HCT116 (cell line): ENCODE results near the gene RYR3. TPM values are rescaled to one million over a fixed set of nuclear protein-coding genes. Genes with fewer than 3 reads are reported as not detected.

Experiments used
- ATAC-seq: fragments of 200-7000 bp; cut with Tn5 transposase; 2 replicates; pipeline ENCODE4 v1.9.1; 2020; ENCODE audit warnings: mild to moderate bottlenecking, moderate library complexity
- BruUV-seq: library from RNA; stranded (reverse); fragments of 400-500 nt; replicated peaks from 2 replicates; lab custom pipeline; 2021; lab: Mats Ljungman, UMichigan
- CTCF ChIA-PET: fragments of 300-600 bp; sonication (Branson Sonifier 250); formaldehyde crosslinking; loops from one replicate; lab custom pipeline; 2021; ENCODE audit warnings: antibody characterized with exemption; lab: Charles Lee
- POLR2A ChIA-PET: fragments of 300-600, 350-600 bp; sonication (Branson Sonifier 250); formaldehyde crosslinking; loops from one replicate; lab custom pipeline; 2021; ENCODE audit warnings: antibody characterized with exemption; lab: Charles Lee
- RAD21 ChIA-PET, 2 experiments: fragments of 300-600 bp; sonication (Branson Sonifier 250); formaldehyde crosslinking; loops; one replicate each; lab custom pipeline; 2023; ENCODE audit warnings: low total read pairs in 2 of 2; ENCODE audit not compliant: uncharacterized antibody in 2 of 2, unreplicated experiment in 2 of 2, low non-redundant PET in 1 of 2; lab: Charles Lee
- DNase-seq: peaks from one replicate; pipeline ENCODE4 v3.0.0-alpha.2; 2010; ENCODE audit warnings: low read depth, low spot score
- H2AFZ ChIP-seq: fragments of 200-600 bp; shearing (Covaris generic), sonication (generic); 2 replicates; pipeline ENCODE4 v1.6.1; 2017; ENCODE audit warnings: low read depth, mixed run types, mixed read lengths, antibody characterized with exemption, low read length; ENCODE audit not compliant: poor library complexity, severe bottlenecking
- H3K27ac ChIP-seq: 2 replicates; pipeline ENCODE4 v1.5.1; 2012; ENCODE audit warnings: low read depth, low read length
- H3K27me3 ChIP-seq: fragments of 200-600 bp; sonication (generic); 2 replicates; pipeline ENCODE4 v1.6.1; 2016; ENCODE audit warnings: mixed run types, low read length, mixed read lengths; ENCODE audit not compliant: insufficient read depth
- H3K36me3 ChIP-seq, 2 experiments: fragments of 200-500 bp in 1 of 2; fragments of 200-600 bp in 1 of 2; sonication (Bioruptor generic) in 1 of 2; sonication (generic) in 1 of 2; 2 replicates each; pipeline versions ENCODE4 v1.5.1 to v1.6.1; 2014 to 2016; ENCODE audit warnings: low read length in 2 of 2, inconsistent platforms in 1 of 2, mixed read lengths in 1 of 2, mixed run types in 1 of 2; ENCODE audit not compliant: insufficient read depth in 2 of 2, control insufficient read depth in 1 of 2
- H3K4me1 ChIP-seq, 2 experiments: fragments of 200-600 bp in 1 of 2; sonication (generic) in 1 of 2; 2 replicates each; pipeline versions ENCODE4 v1.5.1 to v1.6.1; 2012 to 2017; ENCODE audit warnings: low read length in 2 of 2, inconsistent platforms in 1 of 2, mild to moderate bottlenecking in 1 of 2, mixed read lengths in 1 of 2, mixed run types in 1 of 2, moderate library complexity in 1 of 2; ENCODE audit not compliant: insufficient read depth in 2 of 2, control insufficient read depth in 1 of 2
- H3K4me2 ChIP-seq: fragments of 200-600 bp; sonication (generic); 2 replicates; pipeline ENCODE4 v1.6.1; 2017; ENCODE audit warnings: mixed run types, low read length, mixed read lengths
- H3K4me3 ChIP-seq, 2 experiments: fragments of 200-600 bp in 1 of 2; sonication (generic) in 1 of 2; replicated peaks in 1 of 2; 2 replicates each; pipeline ENCODE4 v1.5.1; 2011 to 2016; ENCODE audit warnings: low read length in 2 of 2, control low read depth in 1 of 2, low read depth in 1 of 2, mild to moderate bottlenecking in 1 of 2, mixed read lengths in 1 of 2, mixed run types in 1 of 2
- H3K79me2 ChIP-seq: fragments of 200-600 bp; sonication (generic); 2 replicates; pipeline ENCODE4 v1.6.1; 2017; ENCODE audit warnings: mild to moderate bottlenecking, mixed run types, low read length, moderate library complexity, mixed read lengths; ENCODE audit not compliant: insufficient read depth
- H3K9ac ChIP-seq: fragments of 200-600 bp; sonication (generic); 2 replicates; pipeline ENCODE4 v1.6.1; 2016; ENCODE audit warnings: low read length, mixed read lengths
- H3K9me2 ChIP-seq: fragments of 200-600 bp; sonication (generic), shearing (Covaris generic); 2 replicates; pipeline ENCODE4 v1.6.1; 2017; ENCODE audit warnings: mixed run types, mild to moderate bottlenecking, moderate library complexity; ENCODE audit not compliant: insufficient read depth
- H3K9me3 ChIP-seq, 2 experiments: fragments of 200-500 bp in 1 of 2; fragments of 200-600 bp in 1 of 2; sonication (Bioruptor generic) in 1 of 2; sonication (generic) in 1 of 2; 2 replicates each; pipeline ENCODE4 v1.6.1; 2014 to 2017; ENCODE audit warnings: low read length in 2 of 2, mixed read lengths in 2 of 2, inconsistent platforms in 1 of 2, low read depth in 1 of 2, mild to moderate bottlenecking in 1 of 2, mixed run types in 1 of 2, moderate library complexity in 1 of 2; ENCODE audit not compliant: control insufficient read depth in 1 of 2, insufficient read depth in 1 of 2
- H4K20me1 ChIP-seq: fragments of 200-600 bp; sonication (generic), shearing (Covaris generic); 2 replicates; pipeline ENCODE4 v1.6.1; 2017; ENCODE audit warnings: mixed run types, mild to moderate bottlenecking, moderate library complexity; ENCODE audit not compliant: insufficient read depth
- CEBPB ChIP-seq: IDR thresholded peaks from 2 replicates; pipeline ENCODE4 v1.6.1; 2012; ENCODE audit warnings: low read depth
- EGR1 ChIP-seq: IDR thresholded peaks from 2 replicates; pipeline ENCODE4 v1.6.1; 2012; ENCODE audit warnings: low read depth
- EZH2 ChIP-seq: fragments of 200-600 bp; sonication (generic); IDR thresholded peaks from 2 replicates; pipeline ENCODE4 v1.6.1; 2017; ENCODE audit warnings: antibody characterized with exemption, mixed run types
- EZH2phosphoT487 ChIP-seq: fragments of 200-600 bp; IDR thresholded peaks from 2 replicates; pipeline ENCODE4 v1.6.1; 2018; ENCODE audit warnings: antibody characterized with exemption, borderline replicate concordance
- FOSL1 ChIP-seq: IDR thresholded peaks from 2 replicates; pipeline ENCODE4 v1.6.1; 2012; ENCODE audit warnings: low read depth
- POLR2A ChIP-seq: IDR thresholded peaks from 2 replicates; pipeline ENCODE4 v1.7.0; 2011; ENCODE audit warnings: borderline replicate concordance; ENCODE audit not compliant: insufficient read depth, insufficient read length; ENCODE audit errors: extremely low read depth
- POLR2AphosphoS5 ChIP-seq: IDR thresholded peaks from 2 replicates; pipeline ENCODE4 v1.6.1; 2011; ENCODE audit warnings: mild to moderate bottlenecking, low read depth, low read length, moderate library complexity
- SP1 ChIP-seq: IDR thresholded peaks from 2 replicates; pipeline ENCODE4 v1.6.1; 2012; ENCODE audit warnings: low read depth
- TCF7L2 ChIP-seq: IDR thresholded peaks from 2 replicates; pipeline ENCODE4 v1.7.0; 2011; ENCODE audit warnings: borderline replicate concordance, inconsistent platforms; ENCODE audit not compliant: insufficient read depth, insufficient read length; ENCODE audit errors: extremely low read depth
- intact Hi-C: fragments of 100-400 bp; cut with micrococcal nuclease; formaldehyde crosslinking; loops from 2 replicates; pipeline ENCODE4 v1.10.0; 2022
- total RNA-seq: library from RNA; stranded (reverse); gene quantifications from one replicate; pipeline ENCODE4 v1.2.1, GENCODE V29; 2021; ENCODE audit not compliant: unreplicated experiment
- TF ChIP-seq, protein P1 (sequence below): IDR thresholded peaks from 2 replicates; pipeline ENCODE4 v1.6.1; 2012
- TF ChIP-seq, protein P2 (sequence below), 3 experiments: fragments of 200-600 bp in 1 of 3; sonication (generic) in 1 of 3; IDR thresholded peaks in 2 of 3; conservative IDR thresholded peaks in 1 of 3; 2 replicates each; pipeline ENCODE4 v1.5.1; 2012 to 2017; ENCODE audit warnings: low read depth in 2 of 3, low read length in 2 of 3, antibody characterized with exemption in 1 of 3, borderline replicate concordance in 1 of 3, control low read depth in 1 of 3, mild to moderate bottlenecking in 1 of 3, mixed read lengths in 1 of 3, mixed run types in 1 of 3, moderate library complexity in 1 of 3; ENCODE audit not compliant: insufficient read depth in 1 of 3
- TF ChIP-seq, protein P3 (sequence below): IDR thresholded peaks from 2 replicates; pipeline ENCODE4 v1.6.1; 2012; ENCODE audit warnings: low read depth
- TF ChIP-seq, protein P4 (sequence below): IDR thresholded peaks from 2 replicates; pipeline ENCODE4 v1.6.1; 2011; ENCODE audit warnings: mild to moderate bottlenecking, low read length, moderate library complexity; ENCODE audit not compliant: insufficient replicate concordance; ENCODE audit errors: extremely low read depth

RYR3 gene
- total RNA-seq, 1 experiment from 2014 or later, result not detected

DNA sequence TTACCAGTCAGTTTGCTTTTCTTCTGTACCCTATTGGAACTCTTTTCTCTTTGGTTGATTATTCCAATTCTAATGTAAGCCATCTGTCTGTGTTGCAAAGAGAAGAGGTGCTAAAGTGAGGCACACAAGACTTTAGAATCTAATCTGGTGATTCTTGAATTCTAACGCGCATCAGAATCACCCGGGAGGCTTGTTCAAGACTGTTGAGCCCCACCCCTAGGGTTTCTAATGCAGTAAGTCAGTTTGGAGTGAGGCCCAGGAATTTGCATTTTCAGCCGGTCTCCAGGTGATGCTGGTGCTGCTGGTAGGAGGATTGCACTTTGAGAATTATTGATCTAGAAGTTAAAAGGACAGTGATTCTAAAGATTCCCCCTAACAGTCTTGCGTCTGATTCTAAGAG is 472.2 kb downstream of the RYR3 start:
- RAD21 ChIA-PET, result no interaction called here
- H3K27me3 ChIP-seq, result peaks cover 50% of the 10 kb centered on the region
- DNase-seq (no peak), ATAC-seq (no peak)
- no peak overlapping the region for H3K27ac ChIP-seq
- no TSS peak for BruUV-seq
- POLR2A ChIA-PET, result no interaction called here
- no peaks in the 10 kb centered on the region for H3K36me3 ChIP-seq
- H2AFZ ChIP-seq, result no peak overlapping the region
- no peaks in the 10 kb centered on the region for H3K79me2 ChIP-seq
- no peaks in the 10 kb centered on the region for H3K9me3 ChIP-seq
- no peak overlapping the region for H3K4me2 ChIP-seq
- H3K9ac ChIP-seq, result no peak overlapping the region
- no peaks in the 10 kb centered on the region for H3K9me2 ChIP-seq
- H3K4me1 ChIP-seq, result no peaks in the 10 kb centered on the region
- intact Hi-C loops, result no loop called here
- no peaks in the 10 kb centered on the region for H4K20me1 ChIP-seq
- H3K4me3 ChIP-seq, result no peak overlapping the region
- TF ChIP-seq POLR2AphosphoS5, result no peak
- TF ChIP-seq CEBPB, result no peak
- no peak for TF ChIP-seq POLR2A
- CTCF ChIA-PET, result no interaction called here

DNA sequence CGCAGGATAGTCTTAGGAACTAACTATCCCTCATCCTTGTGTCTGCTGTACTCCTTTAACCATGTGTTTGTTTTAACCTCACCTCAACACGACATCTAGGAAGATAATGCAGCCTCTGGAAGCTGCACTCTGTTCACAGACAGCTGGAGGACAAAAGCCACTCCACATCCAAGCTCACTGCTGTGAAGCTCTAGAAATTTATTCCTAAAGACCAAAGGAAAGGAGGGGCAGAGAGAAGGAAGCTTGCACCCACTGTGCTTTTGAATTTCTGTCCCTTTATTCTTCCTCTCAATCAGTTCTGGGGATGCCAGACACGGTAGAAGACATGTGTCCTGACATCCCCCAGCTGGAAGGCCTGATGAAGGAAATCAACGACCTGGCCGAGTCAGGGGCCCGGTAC is 474.6 kb downstream of the RYR3 start:
- Histone ChIP-seq H3K9me3 (no peaks in the 10 kb centered on the region), H3K79me2 (no peaks in the 10 kb centered on the region), H3K27me3 (peaks cover 47% of the 10 kb centered on the region), H3K27ac (no peak overlapping the region), H3K4me2 (no peak overlapping the region), H3K9me2 (no peaks in the 10 kb centered on the region), H2AFZ (no peak overlapping the region), H3K4me3 (no peak overlapping the region), H3K36me3 (no peaks in the 10 kb centered on the region), H4K20me1 (no peaks in the 10 kb centered on the region), H3K4me1 (no peaks in the 10 kb centered on the region), H3K9ac (no peak overlapping the region)
- ChIA-PET CTCF (no interaction called here), RAD21 (no interaction called here), POLR2A (no interaction called here)
- intact Hi-C loops, result no loop called here
- no TSS peak for BruUV-seq
- DNase-seq (no peak), ATAC-seq (no peak)
- no peak for TF ChIP-seq EZH2phosphoT487
- TF ChIP-seq, protein P1, sequence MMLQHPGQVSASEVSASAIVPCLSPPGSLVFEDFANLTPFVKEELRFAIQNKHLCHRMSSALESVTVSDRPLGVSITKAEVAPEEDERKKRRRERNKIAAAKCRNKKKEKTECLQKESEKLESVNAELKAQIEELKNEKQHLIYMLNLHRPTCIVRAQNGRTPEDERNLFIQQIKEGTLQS, result no peak
- no peak for TF ChIP-seq EGR1
- TF ChIP-seq, protein P2, sequence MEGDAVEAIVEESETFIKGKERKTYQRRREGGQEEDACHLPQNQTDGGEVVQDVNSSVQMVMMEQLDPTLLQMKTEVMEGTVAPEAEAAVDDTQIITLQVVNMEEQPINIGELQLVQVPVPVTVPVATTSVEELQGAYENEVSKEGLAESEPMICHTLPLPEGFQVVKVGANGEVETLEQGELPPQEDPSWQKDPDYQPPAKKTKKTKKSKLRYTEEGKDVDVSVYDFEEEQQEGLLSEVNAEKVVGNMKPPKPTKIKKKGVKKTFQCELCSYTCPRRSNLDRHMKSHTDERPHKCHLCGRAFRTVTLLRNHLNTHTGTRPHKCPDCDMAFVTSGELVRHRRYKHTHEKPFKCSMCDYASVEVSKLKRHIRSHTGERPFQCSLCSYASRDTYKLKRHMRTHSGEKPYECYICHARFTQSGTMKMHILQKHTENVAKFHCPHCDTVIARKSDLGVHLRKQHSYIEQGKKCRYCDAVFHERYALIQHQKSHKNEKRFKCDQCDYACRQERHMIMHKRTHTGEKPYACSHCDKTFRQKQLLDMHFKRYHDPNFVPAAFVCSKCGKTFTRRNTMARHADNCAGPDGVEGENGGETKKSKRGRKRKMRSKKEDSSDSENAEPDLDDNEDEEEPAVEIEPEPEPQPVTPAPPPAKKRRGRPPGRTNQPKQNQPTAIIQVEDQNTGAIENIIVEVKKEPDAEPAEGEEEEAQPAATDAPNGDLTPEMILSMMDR (IDR thresholded peaks at IDR 0.05 in 2 of 3, conservative IDR thresholded peaks at IDR 0.05 in 1 of 3; ENCODE audit: borderline replicate concordance in 1 of 3, insufficient read depth in 1 of 3, low read depth in 2 of 3, low read length in 2 of 3), result no peak
- TF ChIP-seq, protein P3, sequence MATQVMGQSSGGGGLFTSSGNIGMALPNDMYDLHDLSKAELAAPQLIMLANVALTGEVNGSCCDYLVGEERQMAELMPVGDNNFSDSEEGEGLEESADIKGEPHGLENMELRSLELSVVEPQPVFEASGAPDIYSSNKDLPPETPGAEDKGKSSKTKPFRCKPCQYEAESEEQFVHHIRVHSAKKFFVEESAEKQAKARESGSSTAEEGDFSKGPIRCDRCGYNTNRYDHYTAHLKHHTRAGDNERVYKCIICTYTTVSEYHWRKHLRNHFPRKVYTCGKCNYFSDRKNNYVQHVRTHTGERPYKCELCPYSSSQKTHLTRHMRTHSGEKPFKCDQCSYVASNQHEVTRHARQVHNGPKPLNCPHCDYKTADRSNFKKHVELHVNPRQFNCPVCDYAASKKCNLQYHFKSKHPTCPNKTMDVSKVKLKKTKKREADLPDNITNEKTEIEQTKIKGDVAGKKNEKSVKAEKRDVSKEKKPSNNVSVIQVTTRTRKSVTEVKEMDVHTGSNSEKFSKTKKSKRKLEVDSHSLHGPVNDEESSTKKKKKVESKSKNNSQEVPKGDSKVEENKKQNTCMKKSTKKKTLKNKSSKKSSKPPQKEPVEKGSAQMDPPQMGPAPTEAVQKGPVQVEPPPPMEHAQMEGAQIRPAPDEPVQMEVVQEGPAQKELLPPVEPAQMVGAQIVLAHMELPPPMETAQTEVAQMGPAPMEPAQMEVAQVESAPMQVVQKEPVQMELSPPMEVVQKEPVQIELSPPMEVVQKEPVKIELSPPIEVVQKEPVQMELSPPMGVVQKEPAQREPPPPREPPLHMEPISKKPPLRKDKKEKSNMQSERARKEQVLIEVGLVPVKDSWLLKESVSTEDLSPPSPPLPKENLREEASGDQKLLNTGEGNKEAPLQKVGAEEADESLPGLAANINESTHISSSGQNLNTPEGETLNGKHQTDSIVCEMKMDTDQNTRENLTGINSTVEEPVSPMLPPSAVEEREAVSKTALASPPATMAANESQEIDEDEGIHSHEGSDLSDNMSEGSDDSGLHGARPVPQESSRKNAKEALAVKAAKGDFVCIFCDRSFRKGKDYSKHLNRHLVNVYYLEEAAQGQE, result no peak
- no peak for TF ChIP-seq TCF7L2
- no peak for TF ChIP-seq SP1
- no peak for TF ChIP-seq EZH2
- no peak for TF ChIP-seq FOSL1
- TF ChIP-seq, protein P4, sequence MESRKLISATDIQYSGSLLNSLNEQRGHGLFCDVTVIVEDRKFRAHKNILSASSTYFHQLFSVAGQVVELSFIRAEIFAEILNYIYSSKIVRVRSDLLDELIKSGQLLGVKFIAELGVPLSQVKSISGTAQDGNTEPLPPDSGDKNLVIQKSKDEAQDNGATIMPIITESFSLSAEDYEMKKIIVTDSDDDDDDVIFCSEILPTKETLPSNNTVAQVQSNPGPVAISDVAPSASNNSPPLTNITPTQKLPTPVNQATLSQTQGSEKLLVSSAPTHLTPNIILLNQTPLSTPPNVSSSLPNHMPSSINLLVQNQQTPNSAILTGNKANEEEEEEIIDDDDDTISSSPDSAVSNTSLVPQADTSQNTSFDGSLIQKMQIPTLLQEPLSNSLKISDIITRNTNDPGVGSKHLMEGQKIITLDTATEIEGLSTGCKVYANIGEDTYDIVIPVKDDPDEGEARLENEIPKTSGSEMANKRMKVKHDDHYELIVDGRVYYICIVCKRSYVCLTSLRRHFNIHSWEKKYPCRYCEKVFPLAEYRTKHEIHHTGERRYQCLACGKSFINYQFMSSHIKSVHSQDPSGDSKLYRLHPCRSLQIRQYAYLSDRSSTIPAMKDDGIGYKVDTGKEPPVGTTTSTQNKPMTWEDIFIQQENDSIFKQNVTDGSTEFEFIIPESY, result no peak
